A673 (cell line): ENCODE data around the gene ELANE. TPM values are rescaled to one million over a fixed set of nuclear protein-coding genes. Genes with fewer than 3 reads are reported as not detected.

Experiments
- BruUV-seq: library from RNA; stranded (reverse); fragments of 400-500 nt; replicated peaks from 2 replicates; lab custom pipeline; 2021; lab: Mats Ljungman, UMichigan
- CTCF ChIA-PET: fragments of 300-600 bp; sonication (Branson Sonifier 250); formaldehyde crosslinking; loops from one replicate; lab custom pipeline; 2022; ENCODE audit warnings: antibody characterized with exemption; lab: Charles Lee
- POLR2A ChIA-PET: fragments of 300-600 bp; sonication (Branson Sonifier 250); formaldehyde crosslinking; loops from one replicate; lab custom pipeline; 2022; ENCODE audit warnings: antibody characterized with exemption; ENCODE audit not compliant: low non-redundant PET; lab: Charles Lee
- DNase-seq: peaks from one replicate; pipeline ENCODE4 v3.0.0-alpha.2; 2015; ENCODE audit warnings: low spot score
- H3K27ac ChIP-seq: fragments of 200-600 bp; sonication (generic); 2 replicates; pipeline ENCODE4 v1.5.1; 2016; ENCODE audit warnings: mixed run types, low read depth, mild to moderate bottlenecking, mixed read lengths, antibody characterized with exemption, low read length; ENCODE audit not compliant: poor library complexity, severe bottlenecking
- H3K27me3 ChIP-seq: fragments of 200-600 bp; sonication (generic); replicated peaks from 2 replicates; pipeline ENCODE4 v1.6.1; 2017; ENCODE audit warnings: mixed run types, low read depth, mild to moderate bottlenecking, mixed read lengths, antibody characterized with exemption, low read length; ENCODE audit not compliant: insufficient read depth, poor library complexity
- H3K36me3 ChIP-seq: fragments of 200-600 bp; sonication (generic); 2 replicates; pipeline ENCODE4 v1.6.1; 2016; ENCODE audit warnings: mixed run types, mild to moderate bottlenecking, mixed read lengths, antibody characterized with exemption, low read length; ENCODE audit not compliant: insufficient read depth, poor library complexity, severe bottlenecking
- H3K4me1 ChIP-seq: fragments of 200-600 bp; sonication (generic); 2 replicates; pipeline ENCODE4 v1.6.1; 2017; ENCODE audit warnings: mixed run types, mild to moderate bottlenecking, mixed read lengths, antibody characterized with exemption, low read length; ENCODE audit not compliant: insufficient read depth, poor library complexity, severe bottlenecking
- H3K4me3 ChIP-seq: fragments of 200-600 bp; sonication (generic); 2 replicates; pipeline ENCODE4 v1.5.1; 2016; ENCODE audit warnings: low read depth, mixed run types, mild to moderate bottlenecking, mixed read lengths, low read length; ENCODE audit not compliant: poor library complexity, severe bottlenecking
- H3K9me3 ChIP-seq: fragments of 200-600 bp; sonication (generic); 2 replicates; pipeline ENCODE4 v1.6.1; 2016; ENCODE audit warnings: mixed run types, low read depth, mild to moderate bottlenecking, mixed read lengths, antibody characterized with exemption, low read length; ENCODE audit not compliant: poor library complexity, severe bottlenecking
- CTCF ChIP-seq: fragments of 300-800, 200-600 bp; sonication (generic); conservative IDR thresholded peaks from 2 replicates; pipeline ENCODE4 v1.5.1; 2017; ENCODE audit warnings: low read depth, mild to moderate bottlenecking, antibody characterized with exemption, low read length, moderate library complexity, mixed read lengths
- EZH2 ChIP-seq: fragments of 200-600 bp; sonication (generic); IDR thresholded peaks from 2 replicates; pipeline ENCODE4 v1.6.1; 2017; ENCODE audit warnings: borderline replicate concordance, low read depth, mild to moderate bottlenecking, mixed read lengths, antibody characterized with exemption, low read length; ENCODE audit not compliant: poor library complexity, severe bottlenecking
- intact Hi-C: fragments of 100-400 bp; cut with micrococcal nuclease; formaldehyde crosslinking; loops from one replicate; pipeline ENCODE4 v1.10.0; 2022; ENCODE audit not compliant: unreplicated experiment
- total RNA-seq: library from RNA; stranded (reverse); gene quantifications from 2 replicates; pipeline ENCODE4 v1.2.3, GENCODE V29; 2021

ELANE gene
- total RNA-seq, 1 experiment from 2014 or later: not detected

- H3K4me3 ChIP-seq: no peak overlapping the region
- CTCF ChIA-PET: interaction anchor here (0.5 kb wide), 2 partner anchors 189 to 323 kb away, joined by 4 to 10 read pairs; no protein-coding TSS in a partner anchor
- no peak overlapping the region for H3K27ac ChIP-seq
- intact Hi-C loops: no loop called here
- no peaks in the 10 kb centered on the region for H3K27me3 ChIP-seq
- no peaks in the 10 kb centered on the region for H3K4me1 ChIP-seq
- no peaks in the 10 kb centered on the region for H3K9me3 ChIP-seq
- no peak for DNase-seq
- TF ChIP-seq EZH2 (no peak), CTCF (no peak)
- no peaks in the 10 kb centered on the region for H3K36me3 ChIP-seq
- POLR2A ChIA-PET: interaction anchor here (0.7 kb wide), 1 partner anchor 129 kb away, joined by 3 read pairs; the partner anchor contains the start of gene WDR18
- no TSS peak for BruUV-seq
Observed at GRCh38 chr19:854549-854948, 2.4 kb downstream of the ELANE start.

- POLR2A ChIA-PET: no interaction called here
- Histone ChIP-seq H3K27me3 (no peaks in the 10 kb centered on the region), H3K9me3 (no peaks in the 10 kb centered on the region), H3K4me1 (no peaks in the 10 kb centered on the region), H3K4me3 (no peak overlapping the region), H3K36me3 (no peaks in the 10 kb centered on the region), H3K27ac (no peak overlapping the region)
- no TSS peak for BruUV-seq
- no peak for DNase-seq
- CTCF ChIA-PET: no interaction called here
- intact Hi-C loops: no loop called here
- no peak for TF ChIP-seq CTCF
- TF ChIP-seq EZH2: no peak
Observed at GRCh38 chr19:855142-855541, 3.0 kb downstream of the ELANE start.

- CTCF ChIA-PET: interaction anchor here (0.9 kb wide), 1 partner anchor 389 kb away, joined by 3 read pairs; no protein-coding TSS in a partner anchor
- intact Hi-C loops: no loop called here
- POLR2A ChIA-PET: no interaction called here
Observed at GRCh38 chr19:855566-856120, 3.5 kb downstream of the ELANE start.

More at GRCh38 chr19:855566-856120, 3.5 kb downstream of the ELANE start:
- BruUV-seq: no TSS peak
- Histone ChIP-seq H3K27ac (no peak overlapping the region), H3K9me3 (no peaks in the 10 kb centered on the region), H3K4me3 (no peak overlapping the region), H3K36me3 (no peaks in the 10 kb centered on the region), H3K4me1 (no peaks in the 10 kb centered on the region), H3K27me3 (no peaks in the 10 kb centered on the region)
- TF ChIP-seq EZH2 (no peak), CTCF (no peak)
- DNase-seq: no peak
